ENCODE data around the gene RRP12. TPM values are rescaled to one million over a fixed set of nuclear protein-coding genes. Genes with fewer than 3 reads are reported as not detected.

Gene RRP12
- total and polyA plus RNA-seq, 2 of the 4 experiments (the other 2 are of a cell fraction), result 21.5 to 23.3 TPM

GRCh38 chr10:97407211-97407951 lies 6.2 kb upstream of the RRP12 start:
- peak; percentile 99 for ATAC-seq (ENCODE audit: low read depth)
- DNase-seq, result peak; percentile 78
- dilution Hi-C loops (cut with HindIII; ENCODE audit: low sequenced_read_pairs, unreplicated experiment), result no loop called here
- no peak overlapping the region for H3K4me3 ChIP-seq (ENCODE audit: insufficient read depth, low read depth, low read length)
- no peak overlapping the region for H4K8ac ChIP-seq (ENCODE audit: low read depth in 2 of 2, low read length in 2 of 2)
- H4K91ac ChIP-seq (ENCODE audit: insufficient read depth, low read depth, low read length), result no peak overlapping the region
- H3K4me1 ChIP-seq (ENCODE audit: control insufficient read depth, insufficient read depth, low read length), result no peaks in the 10 kb centered on the region
- H2AFZ ChIP-seq (replicated peaks; ENCODE audit: low read length, poor library complexity), result peak overlapping the region; percentile 89
- intact Hi-C loops (cut with micrococcal nuclease), result loop anchor here (1.0 to 5.0 kb wide), 5 partner anchors 20 to 324 kb away; partner anchors contain the start of genes EXOSC1 and ZDHHC16
- no peak overlapping the region for H2BK15ac ChIP-seq (ENCODE audit: low read depth, low read length)
- H3K9me3 ChIP-seq (ENCODE audit: control insufficient read depth, insufficient read depth, low read length), result no peaks in the 10 kb centered on the region
- ChIA-PET CTCF (no interaction called here), POLR2A (ENCODE audit: unreplicated experiment) (no interaction called here)
- no peak overlapping the region for H2BK5ac ChIP-seq (ENCODE audit: low read depth, low read length, poor library complexity, severe bottlenecking)
- 3% methylated on average over 6 of the region's 10 CpGs; no CpG with 5 or more reads in 1 of the 2 experiments for WGBS, 2 experiments (ENCODE audit: extremely low coverage in 2 of 2, insufficient read length in 1 of 2)
- TF ChIP-seq CTCF (conservative IDR thresholded peaks at IDR 0.05; ENCODE audit: low read depth, low read length) (peak; percentile 69), RAD21 (IDR thresholded peaks at IDR 0.05; ENCODE audit: low read length) (peak; percentile 53), RCOR1 (IDR thresholded peaks at IDR 0.05; ENCODE audit: insufficient replicate concordance, low read length) (peak; percentile 61), MAZ (IDR thresholded peaks at IDR 0.05; ENCODE audit: borderline replicate concordance, low read depth, low read length) (no peak), CEBPB (IDR thresholded peaks at IDR 0.05; ENCODE audit: low read depth, low read length) (0 out of 2 replicates have a peak, but pooled peaks have one; percentile 1), MAFK (IDR thresholded peaks at IDR 0.05; ENCODE audit: low read depth, low read length) (no peak), SMC3 (IDR thresholded peaks at IDR 0.05; ENCODE audit: low read depth, low read length) (peak; percentile 60)
- peak overlapping the region; percentile 60 for H2AK9ac ChIP-seq (replicated peaks; ENCODE audit: low read depth, low read length, poor library complexity)
- no peaks in the 10 kb centered on the region for H3K36me3 ChIP-seq (ENCODE audit: control insufficient read depth, insufficient read depth, low read length)
- no peak overlapping the region for H3K23ac ChIP-seq (ENCODE audit: low read depth, low read length)
- BruUV-seq (replicated peaks), result no TSS peak
- H4K20me1 ChIP-seq (ENCODE audit: insufficient read depth, low read length), result no peaks in the 10 kb centered on the region
- H2AK5ac ChIP-seq (ENCODE audit: low read depth, low read length), result no peak overlapping the region
- H2BK20ac ChIP-seq (ENCODE audit: low read depth, low read length), result no peak overlapping the region
- no peak overlapping the region for H3K4me2 ChIP-seq (ENCODE audit: low read depth, low read length)
- no peak overlapping the region for H4K5ac ChIP-seq (ENCODE audit: low read depth, low read length)
- H2BK120ac ChIP-seq (ENCODE audit: low read depth, low read length), result no peak overlapping the region
- in situ Hi-C loops (cut with MboI; ENCODE audit: low sequenced_read_pairs), result no loop called here
- no peaks in the 10 kb centered on the region for H3K9me1 ChIP-seq (ENCODE audit: insufficient read depth, low read length)
- no peaks in the 10 kb centered on the region for H3K27me3 ChIP-seq (ENCODE audit: control insufficient read depth, insufficient read depth, low read length)
- H3K4ac ChIP-seq (ENCODE audit: low read depth, low read length), result no peak overlapping the region
- no peak overlapping the region for H3K56ac ChIP-seq (ENCODE audit: extremely low read depth, insufficient read depth, low read length)
- no peak overlapping the region for H3K27ac ChIP-seq (ENCODE audit: insufficient read depth, low read length)
- no peaks in the 10 kb centered on the region; a peak in 1 of 4 replicates for H3K79me1 ChIP-seq (ENCODE audit: low read depth in 1 of 2, low read length in 2 of 2)
- no peak overlapping the region for H3K18ac ChIP-seq (ENCODE audit: low read depth, low read length)
- no peak overlapping the region for H3K14ac ChIP-seq (replicated peaks; ENCODE audit: low read depth, low read length)
- no peak overlapping the region for H3K9ac ChIP-seq (ENCODE audit: low read depth, low read length)

Data from IMR-90 (cell line).